Right kidney (tissue), 9 donors: ENCODE results near the gene PTPDC1.

Experiments used
- DNase-seq: peaks from one replicate; pipeline ENCODE4 v3.0.0-alpha.2; 2016
- long read RNA-seq, 8 donors: transcript quantifications; one replicate each; lab custom pipeline, GENCODE V29; 2026

Gene PTPDC1
- long read RNA-seq, donor 1, partial matches to known transcripts = 0 of 1 reads
- long read RNA-seq, donor 1, other reads (novel, unspliced or antisense) = 0 of 1 reads
- long read RNA-seq, donor 2, partial matches to known transcripts = 0 of 1 reads
- long read RNA-seq, donor 2, other reads (novel, unspliced or antisense) = 0 of 1 reads
- long read RNA-seq, donor 3 = 0 reads
- long read RNA-seq, donor 4, partial matches to known transcripts = 0 of 2 reads
- long read RNA-seq, donor 4, other reads (novel, unspliced or antisense) = 0 of 2 reads
- long read RNA-seq, donor 5, full-length matches to known transcripts = 1 of 1 reads
- long read RNA-seq, donor 5, partial matches to known transcripts = 0 of 1 reads
- long read RNA-seq, donor 5, other reads (novel, unspliced or antisense) = 0 of 1 reads
- long read RNA-seq, donor 6 = 0 reads
- long read RNA-seq, donor 7 = 0 reads
- long read RNA-seq, donor 8, full-length matches to known transcripts = 2 of 2 reads
- long read RNA-seq, donor 8, partial matches to known transcripts = 0 of 2 reads
- long read RNA-seq, donor 8, other reads (novel, unspliced or antisense) = 0 of 2 reads

- peak; percentile 29 for DNase-seq
Measured at GRCh38 chr9:94084314-94084713, at the start of gene PTPDC1. Gene PTPDC1 (plus strand): TSS chr9:94084464. CDS start chr9:94084531, 67 bp downstream.

- no peak for DNase-seq
Measured at GRCh38 chr9:94034511-94034910, 49.8 kb upstream of the PTPDC1 start.

- no peak for DNase-seq
Measured at GRCh38 chr9:94039786-94040185, 44.5 kb upstream of the PTPDC1 start.

- no peak for DNase-seq
Measured at GRCh38 chr9:94042516-94043360, 41.5 kb upstream of the PTPDC1 start.

- DNase-seq = no peak
Measured at GRCh38 chr9:94054716-94055115, 29.5 kb upstream of the PTPDC1 start.

GRCh38 chr9:94056442-94056974 is 27.8 kb upstream of the PTPDC1 start:
- DNase-seq = no peak

- DNase-seq = no peak
Measured at GRCh38 chr9:94057918-94058317, 26.3 kb upstream of the PTPDC1 start.

- DNase-seq = no peak
Measured at GRCh38 chr9:94061864-94062263, 22.4 kb upstream of the PTPDC1 start.

GRCh38 chr9:94065535-94065961 is 18.7 kb upstream of the PTPDC1 start:
- DNase-seq = peak; percentile 22

- no peak for DNase-seq
Measured at GRCh38 chr9:94068257-94068656, 16.0 kb upstream of the PTPDC1 start.

- no peak for DNase-seq
Measured at GRCh38 chr9:94076557-94076956, 7.7 kb upstream of the PTPDC1 start.

- DNase-seq = no peak
Measured at GRCh38 chr9:94078086-94078485, 6.2 kb upstream of the PTPDC1 start.

GRCh38 chr9:94079236-94079635 is 5.0 kb upstream of the PTPDC1 start:
- no peak for DNase-seq

GRCh38 chr9:94080249-94080648 is 4.0 kb upstream of the PTPDC1 start:
- no peak for DNase-seq

GRCh38 chr9:94081435-94081834 is 2.8 kb upstream of the PTPDC1 start:
- no peak for DNase-seq

GRCh38 chr9:94081864-94082463 is 2.3 kb upstream of the PTPDC1 start:
- DNase-seq = peak; percentile 20

- DNase-seq = peak; percentile 11
Measured at GRCh38 chr9:94082553-94082952, 1.7 kb upstream of the PTPDC1 start.

GRCh38 chr9:94082956-94083355 is 1.3 kb upstream of the PTPDC1 start:
- DNase-seq = no peak

- DNase-seq = peak; percentile 14
Measured at GRCh38 chr9:94083384-94083783, 880 bp upstream of the PTPDC1 start.

GRCh38 chr9:94085062-94085639 is 887 bp downstream of the PTPDC1 start:
- no peak for DNase-seq

- DNase-seq = no peak
Measured at GRCh38 chr9:94086486-94087345, 2.5 kb downstream of the PTPDC1 start.
